Peyer's patch (tissue), 4 donors: ENCODE results near the gene CCDC154.

Experiments used
- POLR2A ChIP-seq, 2 donors: fragments of 450-650 bp; IDR thresholded peaks; one replicate each; pipeline ENCODE4 v1.5.1; 2017; ENCODE audit warnings: antibody characterized with exemption in 2 of 2, mild to moderate bottlenecking in 2 of 2, moderate library complexity in 2 of 2
- TF ChIP-seq, protein P1 (sequence below), 6 experiments: fragments of 450-650 bp in 4 of 6; fragments of 200-600 bp in 2 of 6; sonication (generic) in 1 of 6; IDR thresholded peaks; one replicate each; pipeline ENCODE4 v1.5.1; 2017 to 2019; ENCODE audit warnings: antibody characterized with exemption in 6 of 6, mild to moderate bottlenecking in 3 of 6, moderate library complexity in 1 of 6

- TF ChIP-seq, protein P1, sequence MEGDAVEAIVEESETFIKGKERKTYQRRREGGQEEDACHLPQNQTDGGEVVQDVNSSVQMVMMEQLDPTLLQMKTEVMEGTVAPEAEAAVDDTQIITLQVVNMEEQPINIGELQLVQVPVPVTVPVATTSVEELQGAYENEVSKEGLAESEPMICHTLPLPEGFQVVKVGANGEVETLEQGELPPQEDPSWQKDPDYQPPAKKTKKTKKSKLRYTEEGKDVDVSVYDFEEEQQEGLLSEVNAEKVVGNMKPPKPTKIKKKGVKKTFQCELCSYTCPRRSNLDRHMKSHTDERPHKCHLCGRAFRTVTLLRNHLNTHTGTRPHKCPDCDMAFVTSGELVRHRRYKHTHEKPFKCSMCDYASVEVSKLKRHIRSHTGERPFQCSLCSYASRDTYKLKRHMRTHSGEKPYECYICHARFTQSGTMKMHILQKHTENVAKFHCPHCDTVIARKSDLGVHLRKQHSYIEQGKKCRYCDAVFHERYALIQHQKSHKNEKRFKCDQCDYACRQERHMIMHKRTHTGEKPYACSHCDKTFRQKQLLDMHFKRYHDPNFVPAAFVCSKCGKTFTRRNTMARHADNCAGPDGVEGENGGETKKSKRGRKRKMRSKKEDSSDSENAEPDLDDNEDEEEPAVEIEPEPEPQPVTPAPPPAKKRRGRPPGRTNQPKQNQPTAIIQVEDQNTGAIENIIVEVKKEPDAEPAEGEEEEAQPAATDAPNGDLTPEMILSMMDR (IDR thresholded peaks at IDR 0.05): no peak
- TF ChIP-seq POLR2A (IDR thresholded peaks at IDR 0.05): no peak
Observed at GRCh38 chr16:1436731-1437355, 7.5 kb downstream of the CCDC154 start.
